K562 (cell line): ENCODE measurements around the gene FAM53B. TPM values are rescaled to one million over a fixed set of nuclear protein-coding genes. Genes with fewer than 3 reads are reported as not detected.

Source experiments
- ARNT ChIP-seq, 2 experiments: fragments of 450-650 bp; IDR thresholded peaks; 2 replicates each; pipeline ENCODE4 v1.6.1; 2016; ENCODE audit warnings: mild to moderate bottlenecking in 1 of 2
- FOSL1 ChIP-seq: fragments of 200-800 bp; sonication (Bioruptor generic); conservative IDR thresholded peaks from 2 replicates; pipeline ENCODE4 v1.6.1; 2016; ENCODE audit warnings: missing genetic modification characterization, missing compliant biosample characterization
- REST ChIP-seq, 2 experiments: fragments of 450-650 bp; formaldehyde crosslinking in 1 of 2; IDR thresholded peaks; 2 replicates each; pipeline versions ENCODE4 v1.4.0 to v1.6.1; 2014 to 2020; ENCODE audit warnings: mild to moderate bottlenecking in 2 of 2, borderline replicate concordance in 1 of 2, low read depth in 1 of 2
- SOX6 ChIP-seq: fragments of 450-650 bp; IDR thresholded peaks from 2 replicates; pipeline ENCODE4 v1.6.1; 2014; ENCODE audit warnings: mild to moderate bottlenecking
- ZNF592 ChIP-seq: fragments of 450-650 bp; IDR thresholded peaks from 2 replicates; pipeline ENCODE4 v1.6.1; 2017; ENCODE audit warnings: antibody characterized with exemption, mild to moderate bottlenecking
- polyA plus RNA-seq, 8 experiments: library from polyadenylated mRNA; depleted of rRNA in 4 of 8; stranded (reverse) in 5 of 8; unstranded in 3 of 8; fragments of >200 nt; fragmentation: Nextera tagmentation in 2 of 8; fragmentation: Illumina TruSeq in 1 of 8; extraction: Ambion mirVana in 2 of 8; extraction: Trizol in 1 of 8; gene quantifications; 2 replicates each; pipeline versions ENCODE4 v1.2.1 to v1.2.3, GENCODE V29; 2011 to 2014; ENCODE audit warnings: inconsistent platforms in 1 of 8, missing spikeins in 1 of 8
- total RNA-seq, 7 experiments: library from RNA; depleted of rRNA in 6 of 7; stranded (reverse); fragments of >200 nt in 6 of 7; fragmentation: Illumina TruSeq in 2 of 7; extraction: Trizol in 2 of 7; gene quantifications; 2 replicates each; pipeline versions ENCODE4 v1.2.1 to v1.2.3, GENCODE V29; 2011 to 2021; ENCODE audit warnings: low replicate concordance in 1 of 7

FAM53B gene
- total and polyA plus RNA-seq, 9 of the 15 experiments (the other 6 are each of a cell fraction or from before 2014, with no cell fraction given) = 0.03 to 16.5 (median 5.0) TPM

DNA sequence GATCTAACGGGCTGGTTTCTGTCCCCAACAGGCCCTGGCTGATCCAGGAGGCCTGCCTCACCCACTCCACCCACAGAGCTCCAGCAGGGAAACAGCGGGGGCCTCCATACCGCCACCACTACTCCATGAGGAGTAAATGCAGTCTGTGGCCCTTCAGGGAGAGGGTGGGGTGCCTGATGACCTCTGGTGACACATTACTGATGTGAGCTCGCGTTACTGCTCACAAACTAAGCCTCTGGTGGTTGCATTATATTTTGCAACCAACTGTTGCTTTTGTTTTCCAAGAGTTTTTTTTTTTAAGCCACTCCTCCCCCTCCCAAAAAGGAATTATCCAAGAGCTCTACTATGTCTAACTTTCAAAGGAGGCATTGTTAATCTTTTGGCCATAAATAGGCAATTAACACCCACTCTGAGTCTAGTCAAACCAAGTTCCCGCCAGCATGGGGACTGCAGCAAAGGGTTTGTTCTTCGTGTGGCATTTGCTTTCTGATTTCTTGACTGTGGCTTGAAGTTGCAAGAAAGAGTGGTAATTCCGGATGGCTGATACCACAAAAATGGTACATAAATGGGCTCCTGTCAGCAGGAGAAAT lies 72.6 kb downstream of the FAM53B start (continued):
- TF ChIP-seq REST (IDR thresholded peaks at IDR 0.05; ENCODE audit: borderline replicate concordance) (peak; percentile 69), REST (CRISPR knock-in tag; IDR thresholded peaks at IDR 0.05; ENCODE audit: low read depth) (no peak), FOSL1 (tag) (peak; percentile 43; the same call in 1 of the 2 replicates), ARNT (IDR thresholded peaks at IDR 0.05) (no peak), SOX6 (peak; percentile 70; the same call in 1 of the 2 replicates), ZNF592 (0 out of 2 replicates have a peak, but pooled peaks have one; percentile 23)
